Stimulated activated CD8-positive, alpha-beta memory T cell treated with anti-CD3 and anti-CD28 coated beads, Interleukin-4, amount 100 ng/mL, for 24 hours (primary cell): ENCODE results near the gene RPA3.

ENCODE experiments used
- DNase-seq: peaks from one replicate; pipeline ENCODE4 v3.0.0-alpha.2; 2020; ENCODE audit warnings: low read depth

The RPA3 gene

GRCh38 chr7:7718492-7718891 lies at the start of gene RPA3:
Gene RPA3 (minus strand): TSS chr7:7718607. CDS start chr7:7640418, 78,189 bp downstream.
- no peak for DNase-seq

DNA sequence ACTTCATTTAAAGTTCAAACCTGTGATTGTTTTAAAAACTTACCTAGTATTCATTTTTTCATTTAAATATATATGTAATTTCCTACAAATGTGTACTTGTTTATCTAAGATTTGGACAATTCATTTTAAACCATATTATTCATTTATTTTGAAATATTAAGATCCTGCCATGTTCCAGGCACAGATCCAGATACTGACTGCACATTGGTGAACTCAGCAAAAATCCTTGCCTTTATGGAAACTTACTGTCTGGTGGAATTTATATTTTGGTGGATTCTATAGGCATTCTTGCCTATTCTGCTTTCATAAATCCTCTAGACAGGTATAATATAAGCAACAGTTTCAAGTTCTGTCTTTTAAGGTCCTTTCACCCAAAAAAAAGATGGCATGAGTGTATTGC lies 48.3 kb upstream of the RPA3 start:
- no peak for DNase-seq

- no peak for DNase-seq
Observed at GRCh38 chr7:7765422-7765821, 47.0 kb upstream of the RPA3 start.

- no peak for DNase-seq
Observed at GRCh38 chr7:7764520-7765396, 46.4 kb upstream of the RPA3 start.

- DNase-seq, result no peak
Observed at GRCh38 chr7:7761974-7762779, 43.8 kb upstream of the RPA3 start.

DNA sequence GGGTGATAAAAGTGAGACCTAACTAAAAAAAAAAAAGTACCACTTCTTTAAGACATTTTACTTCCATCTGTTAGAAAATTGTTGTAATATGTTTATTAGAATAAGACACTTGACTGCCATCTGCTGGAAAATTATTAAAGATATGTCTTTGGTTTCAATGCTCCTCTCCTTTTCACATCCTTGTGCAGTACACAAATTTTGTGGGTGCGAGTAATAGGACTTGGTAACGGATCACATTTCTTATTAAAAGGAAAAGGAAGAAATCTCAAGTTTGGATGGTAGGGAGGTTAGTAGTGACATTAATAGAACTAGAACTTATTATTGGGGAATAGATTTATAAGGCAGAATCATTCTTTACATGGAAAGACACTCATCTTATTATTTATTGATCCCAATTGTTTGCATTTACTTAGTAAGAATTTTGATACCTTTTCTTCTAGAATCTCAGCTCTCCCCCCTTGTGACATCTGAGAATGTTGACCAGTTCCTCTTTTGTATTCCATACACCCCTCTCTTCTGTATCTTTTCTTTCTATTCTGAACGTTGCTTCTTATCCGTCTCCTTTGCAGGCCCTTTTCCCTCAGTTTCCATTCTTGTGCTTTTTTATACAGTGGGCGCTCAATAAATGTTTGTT lies 43.0 kb upstream of the RPA3 start:
- no peak for DNase-seq

- no peak for DNase-seq
Observed at GRCh38 chr7:7757576-7757975, 39.2 kb upstream of the RPA3 start.

DNA sequence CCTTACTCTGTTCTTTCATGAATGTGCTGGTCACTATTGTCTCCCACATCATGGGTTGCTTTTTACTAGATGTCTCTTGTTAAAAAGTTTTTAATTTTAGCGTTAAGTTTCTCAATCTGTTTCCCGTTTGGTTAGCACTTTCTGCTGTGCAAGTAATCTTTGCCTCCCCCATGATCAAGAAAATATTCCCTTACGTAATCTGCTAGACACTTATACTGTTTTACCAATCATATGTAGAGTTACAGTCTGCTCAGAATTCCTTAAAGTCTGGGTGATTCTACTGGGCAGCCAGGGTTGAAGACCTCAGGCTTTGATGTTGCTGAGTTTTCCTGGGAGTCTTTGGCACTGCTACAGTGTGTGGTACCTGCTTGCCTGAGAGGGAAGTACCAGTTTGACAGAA lies 38.2 kb upstream of the RPA3 start:
- no peak for DNase-seq

DNA sequence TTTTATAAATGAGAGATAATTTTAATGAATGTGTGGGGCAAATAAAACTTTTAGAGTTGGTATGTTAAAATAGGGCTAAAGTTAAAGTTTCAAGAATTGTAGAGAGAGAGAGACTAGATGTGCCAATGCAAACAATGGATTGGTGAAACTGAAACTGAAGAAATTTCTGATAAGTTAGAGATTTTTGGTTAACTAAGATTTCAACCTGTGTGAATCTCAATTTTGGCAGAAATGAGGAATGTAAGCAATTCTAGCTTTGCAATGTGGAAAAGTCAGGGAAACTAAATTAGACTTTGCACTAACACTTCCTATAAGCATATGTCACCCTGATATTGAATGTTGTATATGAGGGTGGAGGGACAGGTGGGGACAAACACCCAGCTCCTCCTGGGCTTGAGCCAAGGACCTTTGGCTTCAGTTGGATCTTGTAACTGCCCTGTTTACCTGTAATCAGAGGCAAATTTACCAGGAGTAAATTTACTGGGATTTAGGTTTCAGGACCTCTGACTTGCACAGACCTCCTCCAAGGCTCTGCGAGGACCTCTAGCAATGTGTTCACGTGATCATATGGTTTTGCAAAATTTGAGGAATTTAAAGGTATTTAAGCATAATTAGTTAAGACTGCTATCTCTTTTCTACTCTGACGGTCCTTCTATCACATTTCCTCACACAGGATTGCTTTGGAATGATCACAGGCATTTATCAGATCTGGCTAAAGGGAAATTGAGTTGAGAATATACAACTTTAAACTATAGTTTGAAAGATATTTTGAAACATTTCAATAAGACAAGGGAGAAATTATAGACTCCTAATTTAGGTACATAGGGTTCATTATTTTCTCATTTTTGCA lies 33.1 kb upstream of the RPA3 start:
- DNase-seq, result no peak

DNA sequence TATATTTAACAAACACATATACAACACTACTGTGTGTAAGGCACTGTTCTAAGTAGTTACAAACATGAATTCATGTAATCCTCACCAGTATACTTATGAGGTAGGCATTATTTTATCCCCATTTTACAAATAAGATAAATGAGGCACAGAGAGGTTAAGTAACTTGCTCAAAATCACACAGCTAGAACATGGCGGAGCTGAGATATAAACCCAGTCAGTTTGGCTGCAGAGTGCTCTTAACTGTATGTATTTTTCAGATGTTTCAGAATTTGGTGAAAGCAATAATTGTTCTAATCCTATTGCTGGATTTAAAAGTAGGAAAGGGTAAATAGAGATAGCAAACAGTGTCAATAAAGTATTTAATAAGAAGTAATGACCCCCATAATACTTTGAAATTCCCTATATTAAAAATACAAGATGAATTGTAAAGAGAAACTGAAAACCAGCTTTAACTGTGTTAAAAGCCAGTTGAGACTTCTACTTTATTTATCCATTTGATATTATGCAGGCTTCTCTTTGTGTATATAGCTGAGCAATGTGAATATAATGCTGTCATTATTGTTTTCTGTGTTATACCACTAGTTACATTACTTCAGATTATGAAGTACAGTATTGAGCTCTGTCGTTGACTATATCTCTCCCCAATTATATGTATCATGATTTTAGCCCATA lies 32.3 kb upstream of the RPA3 start:
- no peak for DNase-seq

GRCh38 chr7:7746458-7746857 lies 28.1 kb upstream of the RPA3 start:
- DNase-seq, result no peak

DNA sequence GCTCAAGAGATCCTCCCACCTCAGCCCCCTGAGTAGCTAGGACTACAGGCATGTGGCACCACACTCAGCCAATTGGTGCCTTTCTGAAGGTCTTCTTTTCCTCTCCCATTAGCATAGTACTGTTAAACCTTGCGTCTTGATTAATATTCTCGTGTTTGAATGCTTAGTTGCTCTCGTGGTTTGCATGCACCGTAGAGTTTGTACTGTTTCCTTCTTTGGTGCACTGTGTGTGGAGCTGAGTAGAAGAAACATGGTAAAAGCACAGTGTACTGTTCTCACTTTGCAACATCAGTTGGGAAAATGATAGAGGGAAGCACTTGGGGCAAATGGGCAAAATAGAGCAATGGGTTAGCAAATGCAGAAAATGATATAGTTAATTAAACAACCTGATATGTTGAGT lies 27.6 kb upstream of the RPA3 start:
- no peak for DNase-seq

DNA sequence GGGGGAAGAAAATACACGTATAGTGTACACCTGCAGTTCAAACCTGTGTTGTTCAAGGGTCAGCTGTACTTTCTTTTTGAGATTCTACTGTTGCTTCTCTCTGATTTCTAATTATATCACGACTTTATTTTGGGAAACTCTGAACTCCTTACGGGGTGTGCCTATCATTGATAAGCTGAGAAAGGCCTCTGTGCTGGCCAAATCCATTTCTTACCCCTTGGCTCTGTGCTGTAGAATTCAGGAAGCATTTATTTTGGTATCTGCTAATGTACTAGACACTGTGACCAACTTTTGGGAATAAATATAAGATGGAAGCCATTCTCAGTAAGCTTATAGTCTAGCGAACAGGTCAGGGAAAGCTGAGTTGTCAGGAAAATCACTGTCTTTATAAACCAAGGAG lies 26.9 kb upstream of the RPA3 start:
- no peak for DNase-seq

DNA sequence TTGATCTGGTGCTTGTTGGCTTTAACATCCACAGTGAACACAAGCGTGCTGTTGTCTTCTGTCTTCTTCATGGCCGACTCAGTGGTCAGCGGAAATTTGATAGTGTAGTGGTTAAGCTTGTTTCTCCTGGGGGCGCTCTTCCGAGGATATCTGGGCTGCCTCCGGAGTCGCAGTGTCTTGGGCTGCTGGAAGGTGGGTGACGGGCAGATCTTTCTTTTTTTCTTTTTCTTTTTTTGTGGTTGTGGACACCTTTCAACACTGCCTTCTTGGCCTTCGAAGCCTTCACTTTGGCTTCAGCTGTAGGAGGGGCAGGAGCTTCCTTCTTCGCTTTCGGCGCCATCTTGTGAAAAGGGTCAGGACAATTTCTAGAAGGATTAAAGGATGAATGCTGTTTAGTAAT lies 23.8 kb upstream of the RPA3 start:
- no peak for DNase-seq

GRCh38 chr7:7740037-7740355 lies 21.6 kb upstream of the RPA3 start:
- no peak for DNase-seq

DNA sequence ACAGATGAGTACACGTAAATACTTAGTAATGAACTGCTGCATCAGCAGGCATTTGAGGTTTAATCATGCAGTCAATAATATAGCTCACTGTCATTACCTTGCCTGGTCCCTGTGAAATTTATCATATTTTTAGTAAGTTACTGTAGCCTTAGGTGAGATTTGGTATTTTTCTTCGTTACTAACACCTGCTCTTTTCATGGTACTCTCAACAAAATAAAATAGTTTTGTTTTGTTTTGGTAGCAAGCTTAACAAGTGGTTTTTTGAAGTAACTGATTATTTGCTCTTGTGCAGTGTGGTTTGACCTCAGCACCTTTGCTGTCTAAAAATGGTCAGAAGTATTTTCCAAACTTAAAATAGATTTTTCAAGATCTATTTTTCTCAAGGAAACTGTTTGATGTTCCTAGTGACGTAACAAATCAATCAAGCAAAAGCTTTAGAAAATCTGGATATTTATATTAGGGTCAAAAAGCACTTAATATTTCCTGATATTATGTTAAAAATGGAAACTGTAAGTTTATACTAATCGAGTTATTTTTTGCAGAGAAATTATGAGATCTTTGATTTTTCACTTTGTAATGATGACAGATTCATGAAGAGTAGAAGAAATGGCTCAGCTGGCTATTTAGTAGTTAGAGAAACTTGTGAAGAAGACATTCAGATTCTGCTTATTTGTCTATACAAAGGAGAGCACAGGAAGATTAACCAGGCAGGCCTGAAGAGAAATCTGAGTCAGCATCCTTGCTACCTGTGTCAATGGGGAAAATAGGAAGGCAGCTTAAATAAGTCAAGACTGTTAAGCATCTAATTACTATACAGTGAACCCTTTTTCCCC lies 21.0 kb upstream of the RPA3 start:
- DNase-seq, result no peak

DNA sequence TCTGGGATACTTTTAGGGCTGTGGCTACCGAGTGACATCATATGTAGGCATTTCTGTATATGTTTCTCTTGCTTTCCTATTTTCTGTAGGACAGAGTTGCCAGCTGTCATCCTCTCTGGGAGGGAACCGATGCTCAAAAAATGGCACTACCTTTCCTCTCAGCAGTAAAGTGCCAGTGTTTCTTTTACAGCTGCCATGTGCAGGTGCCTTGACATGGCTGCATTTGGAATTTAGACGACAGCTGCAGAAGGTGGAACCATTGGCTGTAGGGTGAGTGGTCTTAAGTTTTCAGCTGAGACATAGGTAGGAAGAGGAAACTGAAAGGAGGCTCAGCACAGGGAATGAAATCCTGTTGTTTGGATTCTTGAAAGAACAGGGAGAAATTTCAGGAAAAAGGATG lies 20.2 kb upstream of the RPA3 start:
- DNase-seq, result no peak

- DNase-seq, result no peak
Observed at GRCh38 chr7:7738177-7738576, 19.8 kb upstream of the RPA3 start.

- DNase-seq, result no peak
Observed at GRCh38 chr7:7737674-7738073, 19.3 kb upstream of the RPA3 start.

- DNase-seq, result no peak
Observed at GRCh38 chr7:7736671-7737070, 18.3 kb upstream of the RPA3 start.
